Activated naive CD8-positive, alpha-beta T cell treated with anti-CD3 and anti-CD28 coated beads for 36 hours (primary cell): ENCODE data around the gene RMRP. TPM values are rescaled to one million over a fixed set of nuclear protein-coding genes. Genes with fewer than 3 reads are reported as not detected.
"Not testable (repeated sequence)": the region's sequence is repeated elsewhere in the genome, so short reads cannot be mapped to it uniquely, and the experiment has no call there.

Experiments
- DNase-seq: peaks from one replicate; pipeline ENCODE4 v3.0.0; 2021
- H3K27ac Mint-ChIP-seq: one replicate; pipeline ENCODE4 v1.8.0; 2022; ENCODE audit warnings: mild to moderate bottlenecking, moderate library complexity, mixed read lengths
- H3K27me3 Mint-ChIP-seq: one replicate; pipeline ENCODE4 v1.8.0; 2022; ENCODE audit warnings: mild to moderate bottlenecking, mixed read lengths
- H3K36me3 Mint-ChIP-seq: one replicate; pipeline ENCODE4 v1.8.0; 2021; ENCODE audit warnings: mild to moderate bottlenecking, mixed read lengths
- H3K4me1 Mint-ChIP-seq: one replicate; pipeline ENCODE4 v1.8.0; 2021; ENCODE audit warnings: mixed read lengths
- H3K4me3 Mint-ChIP-seq: one replicate; pipeline ENCODE4 v1.8.0; 2022; ENCODE audit warnings: mild to moderate bottlenecking, moderate library complexity, mixed read lengths
- H3K9me3 Mint-ChIP-seq: one replicate; pipeline ENCODE4 v1.8.0; 2022; ENCODE audit warnings: mixed read lengths
- total RNA-seq, 2 experiments: library from RNA; stranded (reverse); gene quantifications; one replicate each; pipeline ENCODE4 v1.2.3, GENCODE V29; 2021

Gene RMRP
- total RNA-seq, 2 experiments from 2014 or later, result 8,498 to 10,099 TPM

- DNase-seq, result peak; percentile 93
- peaks cover 43% of the 10 kb centered on the region for H3K4me1 Mint-ChIP-seq
Measured at GRCh38 chr9:35646533-35647265, 11.1 kb downstream of the RMRP start.

GRCh38 chr9:35646153-35646532 is 11.7 kb downstream of the RMRP start:
- Mint-ChIP-seq H3K27ac (peak overlapping the region; percentile 91), H3K9me3 (no peaks in the 10 kb centered on the region), H3K4me1 (peaks cover 44% of the 10 kb centered on the region), H3K27me3 (no peaks in the 10 kb centered on the region), H3K4me3 (peak overlapping the region; percentile 88), H3K36me3 (peaks cover 27% of the 10 kb centered on the region)
- DNase-seq, result no peak

More at GRCh38 chr9:35646533-35647265, 11.1 kb downstream of the RMRP start:
- no peaks in the 10 kb centered on the region for H3K27me3 Mint-ChIP-seq
- peak overlapping the region; percentile 88 for H3K4me3 Mint-ChIP-seq
- peaks cover 21% of the 10 kb centered on the region for H3K36me3 Mint-ChIP-seq
- no peaks in the 10 kb centered on the region for H3K9me3 Mint-ChIP-seq
- H3K27ac Mint-ChIP-seq, result peak overlapping the region; percentile 91

GRCh38 chr9:35645736-35646135 is 12.1 kb downstream of the RMRP start:
- not testable (repeated sequence) for H3K27me3 Mint-ChIP-seq, H3K9me3 Mint-ChIP-seq, DNase-seq
- Mint-ChIP-seq H3K4me3 (peak overlapping the region; percentile 88), H3K36me3 (peaks cover 30% of the 10 kb centered on the region), H3K4me1 (peaks cover 43% of the 10 kb centered on the region), H3K27ac (peak overlapping the region; percentile 91)

GRCh38 chr9:35643046-35643445 is 14.8 kb downstream of the RMRP start:
- H3K36me3 Mint-ChIP-seq, result peaks cover 32% of the 10 kb centered on the region
- peaks cover 47% of the 10 kb centered on the region for H3K4me1 Mint-ChIP-seq
- peaks cover 5% of the 10 kb centered on the region for H3K9me3 Mint-ChIP-seq
- no peaks in the 10 kb centered on the region for H3K27me3 Mint-ChIP-seq
- no peak overlapping the region for H3K4me3 Mint-ChIP-seq
- no peak for DNase-seq
- no peak overlapping the region for H3K27ac Mint-ChIP-seq

GRCh38 chr9:35641478-35641877 is 16.3 kb downstream of the RMRP start:
- not testable (repeated sequence) for DNase-seq, H3K27me3 Mint-ChIP-seq, H3K4me3 Mint-ChIP-seq, H3K9me3 Mint-ChIP-seq
- Mint-ChIP-seq H3K27ac (peak overlapping the region; percentile 62), H3K4me1 (peaks cover 52% of the 10 kb centered on the region), H3K36me3 (peaks cover 37% of the 10 kb centered on the region)

GRCh38 chr9:35640431-35640830 is 17.4 kb downstream of the RMRP start:
- not testable (repeated sequence) for H3K27me3 Mint-ChIP-seq, H3K9me3 Mint-ChIP-seq, H3K4me3 Mint-ChIP-seq, DNase-seq
- Mint-ChIP-seq H3K27ac (peak overlapping the region; percentile 51), H3K36me3 (peaks cover 36% of the 10 kb centered on the region), H3K4me1 (peaks cover 60% of the 10 kb centered on the region)

- peak overlapping the region; percentile 54 for H3K4me3 Mint-ChIP-seq
- DNase-seq, result no peak
Measured at GRCh38 chr9:35639631-35640030, 18.2 kb downstream of the RMRP start.

GRCh38 chr9:35639225-35639624 is 18.6 kb downstream of the RMRP start:
- H3K36me3 Mint-ChIP-seq, result peaks cover 32% of the 10 kb centered on the region
- H3K27me3 Mint-ChIP-seq, DNase-seq, H3K9me3 Mint-ChIP-seq: not testable (repeated sequence)
- peak overlapping the region; percentile 54 for H3K4me3 Mint-ChIP-seq
- H3K27ac Mint-ChIP-seq, result peak overlapping the region; percentile 90
- peaks cover 67% of the 10 kb centered on the region for H3K4me1 Mint-ChIP-seq

More at GRCh38 chr9:35639631-35640030, 18.2 kb downstream of the RMRP start:
- no peaks in the 10 kb centered on the region for H3K27me3 Mint-ChIP-seq
- H3K4me1 Mint-ChIP-seq, result peaks cover 66% of the 10 kb centered on the region
- peaks cover 8% of the 10 kb centered on the region for H3K9me3 Mint-ChIP-seq
- H3K36me3 Mint-ChIP-seq, result peaks cover 35% of the 10 kb centered on the region
- H3K27ac Mint-ChIP-seq, result peak overlapping the region; percentile 90

- peaks cover 68% of the 10 kb centered on the region for H3K4me1 Mint-ChIP-seq
- peak overlapping the region; percentile 15 for H3K4me3 Mint-ChIP-seq
- H3K9me3 Mint-ChIP-seq, DNase-seq, H3K27me3 Mint-ChIP-seq: not testable (repeated sequence)
- peak overlapping the region; percentile 90 for H3K27ac Mint-ChIP-seq
- H3K36me3 Mint-ChIP-seq, result peaks cover 32% of the 10 kb centered on the region
Measured at GRCh38 chr9:35638751-35639150, 19.1 kb downstream of the RMRP start.

- not testable (repeated sequence) for H3K4me3 Mint-ChIP-seq, H3K9me3 Mint-ChIP-seq, H3K27ac Mint-ChIP-seq, H3K27me3 Mint-ChIP-seq, DNase-seq
- Mint-ChIP-seq H3K4me1 (peaks cover 64% of the 10 kb centered on the region), H3K36me3 (peaks cover 29% of the 10 kb centered on the region)
Measured at GRCh38 chr9:35637427-35637955, 20.3 kb downstream of the RMRP start.

- peak overlapping the region; percentile 87 for H3K27ac Mint-ChIP-seq
- peaks cover 64% of the 10 kb centered on the region for H3K4me1 Mint-ChIP-seq
- peaks cover 29% of the 10 kb centered on the region for H3K36me3 Mint-ChIP-seq
- H3K4me3 Mint-ChIP-seq, H3K27me3 Mint-ChIP-seq, DNase-seq, H3K9me3 Mint-ChIP-seq: not testable (repeated sequence)
Measured at GRCh38 chr9:35636877-35637246, 21.0 kb downstream of the RMRP start.

- Mint-ChIP-seq H3K4me3 (no peak overlapping the region), H3K4me1 (peaks cover 60% of the 10 kb centered on the region), H3K27ac (peak overlapping the region; percentile 87), H3K9me3 (peaks cover 8% of the 10 kb centered on the region), H3K36me3 (peaks cover 25% of the 10 kb centered on the region), H3K27me3 (no peaks in the 10 kb centered on the region)
- no peak for DNase-seq
Measured at GRCh38 chr9:35636135-35636876, 21.5 kb downstream of the RMRP start.

- Mint-ChIP-seq H3K4me3 (no peak overlapping the region), H3K4me1 (peaks cover 55% of the 10 kb centered on the region), H3K27me3 (no peaks in the 10 kb centered on the region), H3K9me3 (peaks cover 8% of the 10 kb centered on the region), H3K36me3 (peaks cover 20% of the 10 kb centered on the region), H3K27ac (peak overlapping the region; percentile 87)
- no peak for DNase-seq
Measured at GRCh38 chr9:35635730-35636129, 22.1 kb downstream of the RMRP start.

- Mint-ChIP-seq H3K4me3 (no peak overlapping the region), H3K36me3 (no peaks in the 10 kb centered on the region), H3K4me1 (peaks cover 14% of the 10 kb centered on the region), H3K27me3 (no peaks in the 10 kb centered on the region), H3K27ac (no peak overlapping the region), H3K9me3 (no peaks in the 10 kb centered on the region)
- no peak for DNase-seq
Measured at GRCh38 chr9:35629597-35629996, 28.2 kb downstream of the RMRP start.

- Mint-ChIP-seq H3K4me1 (peaks cover 10% of the 10 kb centered on the region), H3K27me3 (no peaks in the 10 kb centered on the region), H3K4me3 (no peak overlapping the region), H3K36me3 (no peaks in the 10 kb centered on the region), H3K27ac (no peak overlapping the region), H3K9me3 (no peaks in the 10 kb centered on the region)
- DNase-seq, result no peak
Measured at GRCh38 chr9:35628389-35628991, 29.3 kb downstream of the RMRP start.
